IMR-90 (cell line): Measurements from ENCODE around the gene PARP2. TPM values are rescaled to one million over a fixed set of nuclear protein-coding genes. Genes with fewer than 3 reads are reported as not detected.

Experiments
- ATAC-seq: fragments of 200-7000 bp; cut with Tn5 transposase; 2 replicates; pipeline ENCODE4 v1.9.1; 2020; ENCODE audit warnings: low read depth, mild to moderate bottlenecking, moderate library complexity
- BruUV-seq: library from RNA; stranded (reverse); fragments of 400-500 nt; replicated peaks from 2 replicates; lab custom pipeline; 2021; lab: Mats Ljungman, UMichigan
- CTCF ChIA-PET: fragments of 300-600 bp; formaldehyde crosslinking; extraction: SDS; loops from one replicate; lab custom pipeline; 2021; ENCODE audit warnings: antibody characterized with exemption; lab: Yijun Ruan, JAX
- POLR2A ChIA-PET: fragments of 300-600 bp; sonication (Branson Sonifier 250); formaldehyde crosslinking; loops from one replicate; lab custom pipeline; 2022; ENCODE audit warnings: antibody characterized with exemption; ENCODE audit not compliant: unreplicated experiment; lab: Charles Lee
- DNase-seq: peaks from one replicate; pipeline ENCODE4 v3.0.0; 2013
- H2AFZ ChIP-seq: replicated peaks from 2 replicates; pipeline ENCODE3; 2013; ENCODE audit warnings: low read length, mild to moderate bottlenecking; ENCODE audit not compliant: poor library complexity
- H2AK5ac ChIP-seq: 2 replicates; pipeline ENCODE4 v1.6.1; 2013; ENCODE audit warnings: low read depth, low read length, inconsistent platforms
- H2AK9ac ChIP-seq: replicated peaks from 2 replicates; pipeline ENCODE3; 2013; ENCODE audit warnings: mild to moderate bottlenecking, low read depth, low read length, moderate library complexity; ENCODE audit not compliant: poor library complexity
- H2BK120ac ChIP-seq: 2 replicates; pipeline ENCODE4 v1.6.1; 2013; ENCODE audit warnings: low read depth, low read length, inconsistent platforms
- H2BK15ac ChIP-seq: 3 replicates; pipeline ENCODE4 v1.6.1; 2013; ENCODE audit warnings: low read depth, low read length, inconsistent platforms
- H2BK20ac ChIP-seq: 2 replicates; pipeline ENCODE4 v1.6.1; 2013; ENCODE audit warnings: low read depth, mild to moderate bottlenecking, inconsistent platforms, low read length, moderate library complexity
- H2BK5ac ChIP-seq: 2 replicates; pipeline ENCODE4 v1.6.1; 2013; ENCODE audit warnings: mild to moderate bottlenecking, low read depth, low read length, inconsistent platforms; ENCODE audit not compliant: poor library complexity, severe bottlenecking
- H3K14ac ChIP-seq: replicated peaks from 2 replicates; pipeline ENCODE4 v1.6.1; 2013; ENCODE audit warnings: low read depth, low read length, inconsistent platforms
- H3K18ac ChIP-seq: 2 replicates; pipeline ENCODE4 v1.6.1; 2013; ENCODE audit warnings: low read depth, low read length, control low read depth
- H3K23ac ChIP-seq: 2 replicates; pipeline ENCODE4 v1.6.1; 2013; ENCODE audit warnings: low read depth, low read length, inconsistent platforms
- H3K27ac ChIP-seq: 2 replicates; pipeline ENCODE4 v1.5.1; 2013; ENCODE audit warnings: mild to moderate bottlenecking, control low read depth, low read length; ENCODE audit not compliant: insufficient read depth
- H3K27me3 ChIP-seq: 2 replicates; pipeline ENCODE4 v1.6.1; 2013; ENCODE audit warnings: low read length; ENCODE audit not compliant: control insufficient read depth, insufficient read depth
- H3K36me3 ChIP-seq: 2 replicates; pipeline ENCODE4 v1.6.1; 2013; ENCODE audit warnings: low read length, mixed read lengths; ENCODE audit not compliant: control insufficient read depth, insufficient read depth
- H3K4ac ChIP-seq: 2 replicates; pipeline ENCODE4 v1.6.1; 2013; ENCODE audit warnings: low read depth, low read length, inconsistent platforms
- H3K4me1 ChIP-seq: 2 replicates; pipeline ENCODE4 v1.6.1; 2013; ENCODE audit warnings: low read length, mixed read lengths; ENCODE audit not compliant: control insufficient read depth, insufficient read depth
- H3K4me2 ChIP-seq: 2 replicates; pipeline ENCODE4 v1.6.1; 2013; ENCODE audit warnings: low read depth, mild to moderate bottlenecking, control low read depth, low read length, moderate library complexity
- H3K4me3 ChIP-seq: 2 replicates; pipeline ENCODE4 v1.5.1; 2013; ENCODE audit warnings: low read depth, mild to moderate bottlenecking, control low read depth, low read length, moderate library complexity; ENCODE audit not compliant: insufficient read depth
- H3K56ac ChIP-seq: 2 replicates; pipeline ENCODE4 v1.6.1; 2013; ENCODE audit warnings: low read length, inconsistent platforms; ENCODE audit not compliant: insufficient read depth; ENCODE audit errors: extremely low read depth
- H3K79me1 ChIP-seq, 2 experiments: 2 replicates each; pipeline ENCODE4 v1.6.1; 2013; ENCODE audit warnings: low read length in 2 of 2, inconsistent platforms in 1 of 2, low read depth in 1 of 2
- H3K9ac ChIP-seq: 2 replicates; pipeline ENCODE4 v1.6.1; 2013; ENCODE audit warnings: low read depth, low read length, control low read depth
- H3K9me1 ChIP-seq: 2 replicates; pipeline ENCODE4 v1.6.1; 2013; ENCODE audit warnings: low read length, inconsistent platforms; ENCODE audit not compliant: insufficient read depth
- H3K9me3 ChIP-seq: 2 replicates; pipeline ENCODE4 v1.6.1; 2013; ENCODE audit warnings: low read length; ENCODE audit not compliant: control insufficient read depth, insufficient read depth
- H4K20me1 ChIP-seq: 2 replicates; pipeline ENCODE4 v1.6.1; 2013; ENCODE audit warnings: low read length, inconsistent platforms; ENCODE audit not compliant: insufficient read depth
- H4K5ac ChIP-seq: 2 replicates; pipeline ENCODE4 v1.6.1; 2013; ENCODE audit warnings: mild to moderate bottlenecking, low read depth, low read length, control low read depth
- H4K8ac ChIP-seq, 2 experiments: 2 replicates each; pipeline ENCODE4 v1.6.1; 2013; ENCODE audit warnings: low read depth in 2 of 2, low read length in 2 of 2, control low read depth in 1 of 2, inconsistent platforms in 1 of 2
- H4K91ac ChIP-seq: 2 replicates; pipeline ENCODE4 v1.6.1; 2013; ENCODE audit warnings: low read depth, low read length, inconsistent platforms; ENCODE audit not compliant: insufficient read depth
- BHLHE40 ChIP-seq: fragments of 150-350 bp; IDR thresholded peaks from 2 replicates; pipeline ENCODE4 v1.6.1; 2016; ENCODE audit warnings: mild to moderate bottlenecking, low read depth, low read length
- CEBPB ChIP-seq: IDR thresholded peaks from 2 replicates; pipeline ENCODE4 v1.6.1; 2012; ENCODE audit warnings: low read depth, low read length, improper control_type of control experiment
- CHD1 ChIP-seq: IDR thresholded peaks from 2 replicates; pipeline ENCODE4 v1.6.1; 2012; ENCODE audit warnings: low read depth, low read length, improper control_type of control experiment
- FOS ChIP-seq: fragments of 150-350 bp; IDR thresholded peaks from 2 replicates; pipeline ENCODE4 v1.6.1; 2016; ENCODE audit warnings: low read depth, low read length
- MAFK ChIP-seq: IDR thresholded peaks from 2 replicates; pipeline ENCODE4 v1.6.1; 2012; ENCODE audit warnings: low read depth, low read length, improper control_type of control experiment
- MAZ ChIP-seq: IDR thresholded peaks from 2 replicates; pipeline ENCODE4 v1.6.1; 2012; ENCODE audit warnings: low read depth, mild to moderate bottlenecking, low read length, improper control_type of control experiment, moderate library complexity, borderline replicate concordance
- MXI1 ChIP-seq: IDR thresholded peaks from 2 replicates; pipeline ENCODE4 v1.6.1; 2012; ENCODE audit warnings: low read depth, mild to moderate bottlenecking, low read length, moderate library complexity, borderline replicate concordance
- POLR2A ChIP-seq: IDR thresholded peaks from 2 replicates; pipeline ENCODE4 v1.6.1; 2012; ENCODE audit warnings: mild to moderate bottlenecking, low read depth, low read length
- RAD21 ChIP-seq: IDR thresholded peaks from 2 replicates; pipeline ENCODE4 v1.6.1; 2012; ENCODE audit warnings: low read length, improper control_type of control experiment
- RCOR1 ChIP-seq: IDR thresholded peaks from 2 replicates; pipeline ENCODE4 v1.6.1; 2012; ENCODE audit warnings: mild to moderate bottlenecking, low read length, improper control_type of control experiment; ENCODE audit not compliant: insufficient replicate concordance
- RFX5 ChIP-seq: IDR thresholded peaks from 2 replicates; pipeline ENCODE4 v1.8.0; 2012; ENCODE audit warnings: low read depth, mild to moderate bottlenecking, low read length, moderate library complexity
- SMC3 ChIP-seq: fragments of 150-350 bp; IDR thresholded peaks from 2 replicates; pipeline ENCODE4 v1.6.1; 2016; ENCODE audit warnings: low read depth, mild to moderate bottlenecking, antibody characterized with exemption, low read length, moderate library complexity
- USF2 ChIP-seq: fragments of 150-350 bp; IDR thresholded peaks from 2 replicates; pipeline ENCODE4 v1.6.1; 2017; ENCODE audit warnings: mild to moderate bottlenecking, antibody characterized with exemption, low read length, low read depth
- WGBS, 2 experiments: methylation state at CpG; one replicate each; pipeline versions ENCODE4 v1.1.5 to v1.1.7; 2013; ENCODE audit warnings: missing lambda C conversion rate in 2 of 2; ENCODE audit not compliant: insufficient read length in 1 of 2; ENCODE audit errors: extremely low coverage in 2 of 2; 5-methylcytosine and 5-hydroxymethylcytosine counted together
- dilution Hi-C: fragments of 300-500 bp; cut with HindIII; formaldehyde crosslinking; loops from one replicate; pipeline ENCODE4 v1.14.3; 2018; ENCODE audit warnings: low sequenced_read_pairs; ENCODE audit not compliant: unreplicated experiment
- in situ Hi-C: fragments of 300-500 bp; cut with MboI; formaldehyde crosslinking; loops from 3 replicates; pipeline ENCODE4 v1.14.3; 2019; ENCODE audit warnings: low sequenced_read_pairs, inconsistent platforms, mixed read lengths
- intact Hi-C: fragments of 100-400 bp; cut with micrococcal nuclease; formaldehyde crosslinking; loops from 2 replicates; pipeline ENCODE4 v1.10.0; 2022
- polyA plus RNA-seq, 3 experiments: library from polyadenylated mRNA; depleted of rRNA; stranded (reverse); fragments of >200 nt; gene quantifications; 2 replicates each; pipeline ENCODE4 v1.2.3, GENCODE V29; 2012; ENCODE audit warnings: low replicate concordance in 1 of 3
- total RNA-seq: library from RNA; depleted of rRNA; stranded (reverse); fragments of >200 nt; gene quantifications from 2 replicates; pipeline ENCODE4 v1.2.3, GENCODE V29; 2012
- TF ChIP-seq, protein P1 (sequence below): fragments of 150-350 bp; IDR thresholded peaks from 2 replicates; pipeline ENCODE4 v1.6.1; 2016; ENCODE audit warnings: low read depth, mild to moderate bottlenecking, low read length, moderate library complexity, borderline replicate concordance
- TF ChIP-seq, protein P2 (sequence below): conservative IDR thresholded peaks from 2 replicates; pipeline ENCODE4 v1.5.1; 2012; ENCODE audit warnings: mild to moderate bottlenecking, low read depth, low read length, improper control_type of control experiment

Gene PARP2
- total and polyA plus RNA-seq, 2 of the 4 experiments (the other 2 are of a cell fraction) = 11.7 to 19.1 TPM

DNA sequence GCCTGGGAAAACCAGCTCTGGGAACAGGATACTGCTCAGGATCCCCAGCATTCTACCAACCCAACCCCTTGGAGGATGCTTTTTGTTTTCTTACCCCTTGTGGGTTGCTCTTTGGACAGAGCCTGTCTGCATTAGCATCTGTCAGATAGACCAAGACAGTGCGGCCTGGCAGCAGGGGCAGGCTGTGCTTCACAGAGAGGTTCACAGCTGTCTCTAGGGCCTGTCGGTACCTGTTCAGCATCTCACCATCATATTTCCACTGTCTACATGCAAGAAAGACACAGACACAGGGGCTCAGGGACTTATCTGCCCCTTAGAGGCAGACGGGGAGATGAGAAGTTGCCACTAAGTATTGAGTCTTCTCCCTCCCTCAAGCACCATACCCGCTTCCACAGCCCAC, 48.1 kb downstream of the PARP2 start:
- Histone ChIP-seq H3K27ac (no peak overlapping the region), H2AFZ (no peak overlapping the region), H2BK120ac (no peak overlapping the region), H3K9me3 (no peaks in the 10 kb centered on the region), H2BK20ac (no peak overlapping the region), H3K79me1 (no peaks in the 10 kb centered on the region), H4K20me1 (no peaks in the 10 kb centered on the region), H3K9ac (no peak overlapping the region), H3K14ac (no peak overlapping the region), H3K56ac (no peak overlapping the region), H3K4ac (no peak overlapping the region), H3K4me3 (no peak overlapping the region), H3K23ac (no peak overlapping the region), H4K91ac (no peak overlapping the region), H4K5ac (no peak overlapping the region), H3K4me2 (no peak overlapping the region), H3K18ac (no peak overlapping the region), H3K27me3 (no peaks in the 10 kb centered on the region), H2BK5ac (no peak overlapping the region), H3K4me1 (no peaks in the 10 kb centered on the region), H2BK15ac (no peak overlapping the region), H2AK5ac (no peak overlapping the region), H2AK9ac (no peak overlapping the region), H3K36me3 (peaks cover 56% of the 10 kb centered on the region), H3K9me1 (no peaks in the 10 kb centered on the region), H4K8ac (no peak overlapping the region)
- ChIA-PET CTCF (no interaction called here), POLR2A (no interaction called here)
- DNase-seq = no peak
- ATAC-seq = no peak
- no CpG with 5 or more reads among the region's 4 CpGs for WGBS, 2 experiments
- dilution Hi-C loops = no loop called here
- in situ Hi-C loops = no loop called here
- TF ChIP-seq MXI1 (no peak), MAZ (no peak), CHD1 (no peak), RCOR1 (no peak), POLR2A (no peak), FOS (no peak), RAD21 (no peak), BHLHE40 (no peak), RFX5 (no peak), USF2 (no peak), SMC3 (no peak), MAFK (no peak), CEBPB (no peak)
- TF ChIP-seq, protein P1, sequence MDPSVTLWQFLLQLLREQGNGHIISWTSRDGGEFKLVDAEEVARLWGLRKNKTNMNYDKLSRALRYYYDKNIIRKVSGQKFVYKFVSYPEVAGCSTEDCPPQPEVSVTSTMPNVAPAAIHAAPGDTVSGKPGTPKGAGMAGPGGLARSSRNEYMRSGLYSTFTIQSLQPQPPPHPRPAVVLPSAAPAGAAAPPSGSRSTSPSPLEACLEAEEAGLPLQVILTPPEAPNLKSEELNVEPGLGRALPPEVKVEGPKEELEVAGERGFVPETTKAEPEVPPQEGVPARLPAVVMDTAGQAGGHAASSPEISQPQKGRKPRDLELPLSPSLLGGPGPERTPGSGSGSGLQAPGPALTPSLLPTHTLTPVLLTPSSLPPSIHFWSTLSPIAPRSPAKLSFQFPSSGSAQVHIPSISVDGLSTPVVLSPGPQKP = no peak
- TF ChIP-seq, protein P2, sequence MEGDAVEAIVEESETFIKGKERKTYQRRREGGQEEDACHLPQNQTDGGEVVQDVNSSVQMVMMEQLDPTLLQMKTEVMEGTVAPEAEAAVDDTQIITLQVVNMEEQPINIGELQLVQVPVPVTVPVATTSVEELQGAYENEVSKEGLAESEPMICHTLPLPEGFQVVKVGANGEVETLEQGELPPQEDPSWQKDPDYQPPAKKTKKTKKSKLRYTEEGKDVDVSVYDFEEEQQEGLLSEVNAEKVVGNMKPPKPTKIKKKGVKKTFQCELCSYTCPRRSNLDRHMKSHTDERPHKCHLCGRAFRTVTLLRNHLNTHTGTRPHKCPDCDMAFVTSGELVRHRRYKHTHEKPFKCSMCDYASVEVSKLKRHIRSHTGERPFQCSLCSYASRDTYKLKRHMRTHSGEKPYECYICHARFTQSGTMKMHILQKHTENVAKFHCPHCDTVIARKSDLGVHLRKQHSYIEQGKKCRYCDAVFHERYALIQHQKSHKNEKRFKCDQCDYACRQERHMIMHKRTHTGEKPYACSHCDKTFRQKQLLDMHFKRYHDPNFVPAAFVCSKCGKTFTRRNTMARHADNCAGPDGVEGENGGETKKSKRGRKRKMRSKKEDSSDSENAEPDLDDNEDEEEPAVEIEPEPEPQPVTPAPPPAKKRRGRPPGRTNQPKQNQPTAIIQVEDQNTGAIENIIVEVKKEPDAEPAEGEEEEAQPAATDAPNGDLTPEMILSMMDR = no peak
- intact Hi-C loops = loop anchor here (10.0 kb wide), 1 partner anchor 77 kb away; no protein-coding TSS in a partner anchor
- BruUV-seq = no TSS peak
